ENCODE measurements around the gene MPV17. TPM values are rescaled to one million over a fixed set of nuclear protein-coding genes. Genes with fewer than 3 reads are reported as not detected.
A peak's percentile ranks its signal among the peaks of the same experiment; 100 is the strongest.

The MPV17 gene
- total and polyA plus RNA-seq, 2 of the 13 experiments (the other 11 are each of a cell fraction or from before 2014, with no cell fraction given), result 48.9 to 129 TPM

DNA sequence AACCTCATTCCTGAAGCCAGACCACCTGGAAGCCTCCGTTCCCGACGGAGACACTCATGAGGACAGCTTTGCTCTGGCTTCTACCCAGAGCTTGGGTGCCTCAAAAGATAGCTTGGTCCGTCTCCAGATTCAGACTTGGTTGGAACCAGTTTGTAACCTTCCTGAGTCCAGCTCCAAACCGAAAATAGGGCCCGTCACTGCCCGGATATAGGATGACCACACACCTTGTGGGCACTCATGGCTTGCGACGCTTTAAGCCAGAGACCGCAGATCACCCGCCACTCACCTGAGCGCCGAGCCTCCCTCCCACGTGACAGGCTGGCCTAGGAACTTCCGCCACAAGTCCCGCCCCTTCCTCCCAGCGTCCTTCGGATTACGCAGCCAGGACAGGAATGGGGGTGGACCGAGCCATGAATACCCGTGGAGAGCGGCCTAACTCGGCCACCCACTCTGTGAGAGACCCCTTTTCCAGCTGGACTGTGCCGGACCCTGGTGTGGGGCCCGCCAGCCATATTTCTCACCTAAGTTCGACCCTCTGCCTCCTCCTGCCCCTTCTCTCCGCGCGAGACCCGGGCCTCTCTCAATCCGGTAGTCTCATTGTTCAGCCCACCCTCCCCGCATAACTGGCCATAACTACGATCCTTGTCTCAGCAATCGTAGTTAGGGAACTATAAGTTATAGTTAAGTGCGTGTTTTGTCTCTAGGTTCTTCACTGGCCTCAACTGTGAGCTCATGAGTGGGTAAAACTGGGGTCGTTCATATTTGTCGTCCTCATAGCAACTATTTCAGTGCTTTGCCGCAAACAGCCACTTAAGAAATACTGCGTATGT, at the start of gene MPV17 (continued):
- TF ChIP-seq NFE2 (CRISPR knock-in tag; IDR thresholded peaks at IDR 0.05) (peak; percentile 10; the same call in 1 of the 2 replicates), ZNF367 (CRISPR knock-in tag; IDR thresholded peaks at IDR 0.05; ENCODE audit: borderline replicate concordance) (peak; percentile 50; the same call in 1 of the 2 replicates), ZNF138 (CRISPR knock-in tag; IDR thresholded peaks at IDR 0.05; ENCODE audit: low read depth) (0 out of 2 replicates have a peak, but pooled peaks have one; percentile 20), KAT2B (IDR thresholded peaks at IDR 0.05; ENCODE audit: borderline replicate concordance, low read depth, low read length) (no peak), ZNF781 (CRISPR knock-in tag; IDR thresholded peaks at IDR 0.05; ENCODE audit: borderline replicate concordance, not compliant biosample characterization) (peak; percentile 82), ZNF879 (CRISPR knock-in tag; IDR thresholded peaks at IDR 0.05) (no peak), ZFYVE20 (CRISPR knock-in tag; IDR thresholded peaks at IDR 0.05; ENCODE audit: borderline replicate concordance, low read depth) (no peak), CBX1 (IDR thresholded peaks at IDR 0.05; ENCODE audit: low read depth) (peak; percentile 96), KDM6A (CRISPR knock-in tag; IDR thresholded peaks at IDR 0.05; ENCODE audit: low read depth) (peak; percentile 45), NFYC (CRISPR knock-in tag; IDR thresholded peaks at IDR 0.05) (peak; percentile 64)
- TF ChIP-seq, protein P1, sequence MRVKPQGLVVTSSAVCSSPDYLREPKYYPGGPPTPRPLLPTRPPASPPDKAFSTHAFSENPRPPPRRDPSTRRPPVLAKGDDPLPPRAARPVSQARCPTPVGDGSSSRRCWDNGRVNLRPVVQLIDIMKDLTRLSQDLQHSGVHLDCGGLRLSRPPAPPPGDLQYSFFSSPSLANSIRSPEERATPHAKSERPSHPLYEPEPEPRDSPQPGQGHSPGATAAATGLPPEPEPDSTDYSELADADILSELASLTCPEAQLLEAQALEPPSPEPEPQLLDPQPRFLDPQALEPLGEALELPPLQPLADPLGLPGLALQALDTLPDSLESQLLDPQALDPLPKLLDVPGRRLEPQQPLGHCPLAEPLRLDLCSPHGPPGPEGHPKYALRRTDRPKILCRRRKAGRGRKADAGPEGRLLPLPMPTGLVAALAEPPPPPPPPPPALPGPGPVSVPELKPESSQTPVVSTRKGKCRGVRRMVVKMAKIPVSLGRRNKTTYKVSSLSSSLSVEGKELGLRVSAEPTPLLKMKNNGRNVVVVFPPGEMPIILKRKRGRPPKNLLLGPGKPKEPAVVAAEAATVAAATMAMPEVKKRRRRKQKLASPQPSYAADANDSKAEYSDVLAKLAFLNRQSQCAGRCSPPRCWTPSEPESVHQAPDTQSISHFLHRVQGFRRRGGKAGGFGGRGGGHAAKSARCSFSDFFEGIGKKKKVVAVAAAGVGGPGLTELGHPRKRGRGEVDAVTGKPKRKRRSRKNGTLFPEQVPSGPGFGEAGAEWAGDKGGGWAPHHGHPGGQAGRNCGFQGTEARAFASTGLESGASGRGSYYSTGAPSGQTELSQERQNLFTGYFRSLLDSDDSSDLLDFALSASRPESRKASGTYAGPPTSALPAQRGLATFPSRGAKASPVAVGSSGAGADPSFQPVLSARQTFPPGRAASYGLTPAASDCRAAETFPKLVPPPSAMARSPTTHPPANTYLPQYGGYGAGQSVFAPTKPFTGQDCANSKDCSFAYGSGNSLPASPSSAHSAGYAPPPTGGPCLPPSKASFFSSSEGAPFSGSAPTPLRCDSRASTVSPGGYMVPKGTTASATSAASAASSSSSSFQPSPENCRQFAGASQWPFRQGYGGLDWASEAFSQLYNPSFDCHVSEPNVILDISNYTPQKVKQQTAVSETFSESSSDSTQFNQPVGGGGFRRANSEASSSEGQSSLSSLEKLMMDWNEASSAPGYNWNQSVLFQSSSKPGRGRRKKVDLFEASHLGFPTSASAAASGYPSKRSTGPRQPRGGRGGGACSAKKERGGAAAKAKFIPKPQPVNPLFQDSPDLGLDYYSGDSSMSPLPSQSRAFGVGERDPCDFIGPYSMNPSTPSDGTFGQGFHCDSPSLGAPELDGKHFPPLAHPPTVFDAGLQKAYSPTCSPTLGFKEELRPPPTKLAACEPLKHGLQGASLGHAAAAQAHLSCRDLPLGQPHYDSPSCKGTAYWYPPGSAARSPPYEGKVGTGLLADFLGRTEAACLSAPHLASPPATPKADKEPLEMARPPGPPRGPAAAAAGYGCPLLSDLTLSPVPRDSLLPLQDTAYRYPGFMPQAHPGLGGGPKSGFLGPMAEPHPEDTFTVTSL (CRISPR knock-in tag; IDR thresholded peaks at IDR 0.05; ENCODE audit: borderline replicate concordance), result peak; percentile 63; the same call in 1 of the 2 replicates
- TF ChIP-seq, protein P2, sequence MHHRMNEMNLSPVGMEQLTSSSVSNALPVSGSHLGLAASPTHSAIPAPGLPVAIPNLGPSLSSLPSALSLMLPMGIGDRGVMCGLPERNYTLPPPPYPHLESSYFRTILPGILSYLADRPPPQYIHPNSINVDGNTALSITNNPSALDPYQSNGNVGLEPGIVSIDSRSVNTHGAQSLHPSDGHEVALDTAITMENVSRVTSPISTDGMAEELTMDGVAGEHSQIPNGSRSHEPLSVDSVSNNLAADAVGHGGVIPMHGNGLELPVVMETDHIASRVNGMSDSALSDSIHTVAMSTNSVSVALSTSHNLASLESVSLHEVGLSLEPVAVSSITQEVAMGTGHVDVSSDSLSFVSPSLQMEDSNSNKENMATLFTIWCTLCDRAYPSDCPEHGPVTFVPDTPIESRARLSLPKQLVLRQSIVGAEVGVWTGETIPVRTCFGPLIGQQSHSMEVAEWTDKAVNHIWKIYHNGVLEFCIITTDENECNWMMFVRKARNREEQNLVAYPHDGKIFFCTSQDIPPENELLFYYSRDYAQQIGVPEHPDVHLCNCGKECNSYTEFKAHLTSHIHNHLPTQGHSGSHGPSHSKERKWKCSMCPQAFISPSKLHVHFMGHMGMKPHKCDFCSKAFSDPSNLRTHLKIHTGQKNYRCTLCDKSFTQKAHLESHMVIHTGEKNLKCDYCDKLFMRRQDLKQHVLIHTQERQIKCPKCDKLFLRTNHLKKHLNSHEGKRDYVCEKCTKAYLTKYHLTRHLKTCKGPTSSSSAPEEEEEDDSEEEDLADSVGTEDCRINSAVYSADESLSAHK (CRISPR knock-in tag; IDR thresholded peaks at IDR 0.05; ENCODE audit: borderline replicate concordance), result 0 out of 2 replicates have a peak, but pooled peaks have one; percentile 59
- TF ChIP-seq, protein P3, sequence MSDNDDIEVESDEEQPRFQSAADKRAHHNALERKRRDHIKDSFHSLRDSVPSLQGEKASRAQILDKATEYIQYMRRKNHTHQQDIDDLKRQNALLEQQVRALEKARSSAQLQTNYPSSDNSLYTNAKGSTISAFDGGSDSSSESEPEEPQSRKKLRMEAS (IDR thresholded peaks at IDR 0.05), result peak; percentile 97
- TF ChIP-seq, protein P4, sequence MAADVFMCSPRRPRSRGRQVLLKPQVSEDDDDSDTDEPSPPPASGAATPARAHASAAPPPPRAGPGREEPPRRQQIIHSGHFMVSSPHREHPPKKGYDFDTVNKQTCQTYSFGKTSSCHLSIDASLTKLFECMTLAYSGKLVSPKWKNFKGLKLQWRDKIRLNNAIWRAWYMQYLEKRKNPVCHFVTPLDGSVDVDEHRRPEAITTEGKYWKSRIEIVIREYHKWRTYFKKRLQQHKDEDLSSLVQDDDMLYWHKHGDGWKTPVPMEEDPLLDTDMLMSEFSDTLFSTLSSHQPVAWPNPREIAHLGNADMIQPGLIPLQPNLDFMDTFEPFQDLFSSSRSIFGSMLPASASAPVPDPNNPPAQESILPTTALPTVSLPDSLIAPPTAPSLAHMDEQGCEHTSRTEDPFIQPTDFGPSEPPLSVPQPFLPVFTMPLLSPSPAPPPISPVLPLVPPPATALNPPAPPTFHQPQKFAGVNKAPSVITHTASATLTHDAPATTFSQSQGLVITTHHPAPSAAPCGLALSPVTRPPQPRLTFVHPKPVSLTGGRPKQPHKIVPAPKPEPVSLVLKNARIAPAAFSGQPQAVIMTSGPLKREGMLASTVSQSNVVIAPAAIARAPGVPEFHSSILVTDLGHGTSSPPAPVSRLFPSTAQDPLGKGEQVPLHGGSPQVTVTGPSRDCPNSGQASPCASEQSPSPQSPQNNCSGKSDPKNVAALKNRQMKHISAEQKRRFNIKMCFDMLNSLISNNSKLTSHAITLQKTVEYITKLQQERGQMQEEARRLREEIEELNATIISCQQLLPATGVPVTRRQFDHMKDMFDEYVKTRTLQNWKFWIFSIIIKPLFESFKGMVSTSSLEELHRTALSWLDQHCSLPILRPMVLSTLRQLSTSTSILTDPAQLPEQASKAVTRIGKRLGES (CRISPR knock-in tag; IDR thresholded peaks at IDR 0.05; ENCODE audit: borderline replicate concordance), result no peak; the same call in 1 of the 2 replicates

Measured in HepG2 (cell line).